Activated CD4-positive, alpha-beta T cell treated with anti-CD3 and anti-CD28 coated beads, Interleukin-2, amount 50 U/mL, for 48 hours (primary cell): Measurements from ENCODE around the gene ARHGAP31.
"Not testable (repeated sequence)": the region's sequence is repeated elsewhere in the genome, so short reads cannot be mapped to it uniquely, and the experiment has no call there.

ENCODE experiments used
- DNase-seq, 2 experiments: peaks; one replicate each; pipeline ENCODE4 v3.0.0-alpha.2; 2020

ARHGAP31 gene

DNA sequence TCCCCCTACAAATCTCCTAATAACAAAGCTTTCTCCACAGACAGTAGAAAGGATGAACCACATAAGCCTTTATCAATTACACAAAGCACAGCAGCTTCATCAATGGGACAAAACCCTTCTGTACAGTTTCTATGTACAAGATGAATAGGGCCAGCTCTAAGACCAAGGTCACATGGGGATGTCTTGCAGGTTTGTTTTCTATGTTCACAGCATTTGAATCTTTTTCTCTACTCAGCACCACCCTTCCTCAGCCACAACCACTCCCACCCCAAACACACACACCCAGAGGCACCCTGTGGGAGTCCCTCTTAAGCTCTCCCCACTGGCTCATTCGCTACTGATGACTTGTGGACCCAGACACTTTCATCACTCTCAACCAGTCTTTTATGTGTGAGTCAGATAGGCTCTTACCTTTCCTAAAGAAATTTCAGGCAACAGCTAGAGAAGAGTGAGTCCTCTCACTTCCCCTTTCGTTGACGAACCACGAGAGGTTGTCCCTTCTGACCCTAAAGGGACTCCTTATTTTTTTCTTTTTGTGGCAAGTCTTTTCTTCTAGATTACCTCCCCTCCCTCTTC, 57.9 kb downstream of the ARHGAP31 start:
- peak; percentile 33 to 41 for DNase-seq

GRCh38 chr3:119352863-119353527, 58.8 kb downstream of the ARHGAP31 start:
- no peak for DNase-seq

DNA sequence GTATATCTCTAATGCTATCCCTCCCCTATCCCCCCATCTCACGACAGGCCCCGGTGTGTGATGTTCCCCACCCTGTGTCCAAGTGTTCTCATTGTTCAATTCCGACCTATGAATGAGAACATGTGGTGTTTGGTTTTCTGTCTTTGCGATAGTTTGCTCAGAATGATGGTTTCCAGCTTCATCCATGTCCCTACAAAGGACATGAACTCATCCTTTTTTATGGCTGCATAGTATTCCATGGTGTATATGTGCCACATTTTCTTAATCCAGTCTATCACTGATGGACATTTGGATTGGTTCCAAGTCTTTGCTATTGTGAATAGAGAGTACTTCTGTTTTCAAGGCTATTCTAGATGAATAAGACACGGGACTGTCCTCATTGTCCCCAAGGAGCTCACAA, 61.4 kb downstream of the ARHGAP31 start:
- DNase-seq = not testable (repeated sequence)

DNA sequence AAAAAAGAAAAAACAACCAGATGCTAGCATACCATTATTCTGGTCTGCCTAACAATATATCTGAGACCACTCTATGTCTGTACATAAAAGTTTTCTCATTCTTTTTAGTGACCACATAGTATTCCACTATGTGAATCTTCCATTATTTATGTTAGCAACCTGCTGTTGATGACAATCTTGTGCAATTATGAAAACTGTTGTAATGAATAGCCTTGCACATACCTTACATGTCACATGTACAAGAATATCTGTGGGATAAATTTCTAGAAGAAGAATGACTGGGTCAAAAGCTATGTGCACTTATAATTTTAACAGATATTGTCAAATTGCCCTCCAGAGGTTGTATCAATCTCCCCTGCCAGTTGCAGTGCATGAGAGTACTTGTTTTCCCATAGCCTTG, 62.5 kb downstream of the ARHGAP31 start:
- DNase-seq = no peak

DNA sequence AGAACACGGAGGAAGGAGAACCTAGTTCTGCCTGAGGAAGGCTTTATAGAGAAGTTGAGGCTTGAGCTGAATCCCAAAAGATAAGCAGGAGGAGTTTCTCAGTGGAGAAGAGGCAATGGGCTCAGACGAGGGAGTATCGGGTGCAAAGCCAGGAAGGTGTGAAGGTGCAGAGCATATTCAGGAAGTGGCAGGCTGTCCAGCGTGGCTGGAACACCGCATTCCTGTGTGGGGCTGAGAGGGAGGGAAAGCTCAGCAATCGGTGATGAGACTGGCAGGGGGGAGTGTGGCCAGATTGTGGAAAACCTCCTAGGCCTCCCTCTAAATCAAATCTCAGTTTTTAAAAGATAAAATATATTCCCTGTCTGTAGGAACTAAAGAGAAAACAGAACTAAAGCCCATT, 63.0 kb downstream of the ARHGAP31 start:
- no peak for DNase-seq

DNA sequence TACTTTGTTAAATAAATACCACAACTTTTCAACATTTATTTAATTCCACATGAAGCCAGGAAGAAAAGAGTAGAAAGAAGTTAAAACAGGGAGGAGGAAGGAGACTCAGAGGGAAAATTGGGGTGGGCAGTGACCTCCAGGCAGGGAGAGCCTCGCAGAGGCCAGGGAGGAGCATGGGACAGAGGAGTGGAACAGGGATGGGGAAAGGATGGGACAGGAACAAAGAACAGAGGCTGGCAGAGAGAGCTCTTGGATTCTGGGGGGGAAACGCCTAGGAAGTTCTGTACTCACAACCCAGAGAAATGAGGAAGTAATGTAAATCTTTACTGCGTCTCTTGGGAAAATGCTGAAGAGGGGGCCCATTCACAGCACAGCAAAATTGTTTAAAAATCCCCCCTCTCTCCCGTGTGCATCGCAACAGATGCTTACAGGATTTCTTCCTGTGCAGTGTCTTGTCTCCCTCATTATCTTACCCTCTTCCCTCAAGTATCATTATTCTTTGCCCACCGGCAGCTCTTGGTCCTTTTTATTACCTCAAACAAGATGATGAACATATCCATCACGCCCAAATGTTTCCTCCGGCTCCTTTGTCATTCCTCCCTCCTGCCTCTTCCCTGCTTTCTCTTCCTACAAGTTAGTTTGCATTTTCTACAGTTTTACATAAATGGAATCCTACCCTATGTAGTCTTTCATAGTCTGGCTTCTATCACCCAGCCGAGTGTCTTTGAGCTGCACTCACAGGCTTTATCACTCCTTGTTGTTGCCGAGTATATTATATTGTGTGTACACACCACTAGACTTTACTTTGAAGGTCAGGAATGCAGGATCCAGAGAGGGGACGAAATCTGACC, 65.5 kb downstream of the ARHGAP31 start:
- DNase-seq = no peak

- no peak for DNase-seq
These were observed 66.7 kb downstream of the ARHGAP31 start for GRCh38 chr3:119360736-119361462.

DNA sequence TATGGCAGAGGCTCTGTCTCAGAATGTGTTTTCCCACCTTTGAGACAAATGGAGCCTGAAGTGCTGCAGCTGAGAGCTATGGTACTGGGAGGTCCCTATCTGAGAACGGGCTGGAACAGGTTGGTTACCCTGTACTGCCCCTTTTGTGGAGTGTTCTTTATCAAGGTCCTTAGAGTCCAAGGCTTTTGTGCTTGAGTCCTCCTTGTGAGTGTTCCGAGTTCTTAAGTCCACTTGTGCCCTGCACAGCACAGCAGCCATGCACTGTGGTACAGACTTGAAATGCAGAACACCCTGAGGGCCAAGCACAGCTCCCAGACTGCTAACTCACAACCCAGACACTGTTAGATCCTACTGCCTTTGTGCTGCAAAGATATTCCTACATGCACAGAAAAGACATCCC, 67.8 kb downstream of the ARHGAP31 start:
- DNase-seq = no peak

DNA sequence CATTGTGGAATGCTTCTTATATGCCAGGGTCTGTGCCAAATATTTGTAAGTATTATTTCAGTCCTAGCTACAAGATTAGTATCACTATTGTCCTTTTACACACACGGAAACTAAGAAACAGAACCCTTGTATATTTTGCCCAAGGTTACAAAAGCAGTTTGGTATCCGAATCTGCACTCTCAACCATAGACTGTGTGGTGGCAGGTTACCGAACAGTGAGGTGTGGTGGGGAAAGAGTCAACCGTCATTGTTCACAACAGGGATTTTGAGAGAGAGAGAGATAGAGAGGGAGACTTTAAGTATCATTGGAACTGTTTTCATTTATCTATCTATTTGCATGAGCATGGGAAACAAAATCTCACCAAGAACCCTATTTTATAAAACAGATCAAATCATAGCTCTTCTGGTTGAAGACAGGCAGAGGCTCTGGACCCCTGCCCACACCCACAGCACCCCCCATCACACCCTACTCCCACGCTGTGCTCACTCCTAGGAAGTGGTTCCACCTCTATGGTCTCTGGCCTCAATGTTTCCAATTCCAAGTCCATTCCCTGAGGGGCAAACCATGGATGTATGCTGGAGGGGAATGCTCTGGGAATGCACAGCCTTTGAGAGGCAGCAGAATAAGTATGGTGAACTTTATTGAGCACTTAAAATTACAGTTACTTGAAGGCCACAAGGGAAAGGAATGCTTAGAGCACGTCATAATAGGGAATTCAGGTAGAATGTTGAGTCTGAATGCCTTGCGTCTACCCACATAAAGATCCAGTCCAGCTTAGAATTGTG, 69.0 kb downstream of the ARHGAP31 start:
- no peak for DNase-seq

DNA sequence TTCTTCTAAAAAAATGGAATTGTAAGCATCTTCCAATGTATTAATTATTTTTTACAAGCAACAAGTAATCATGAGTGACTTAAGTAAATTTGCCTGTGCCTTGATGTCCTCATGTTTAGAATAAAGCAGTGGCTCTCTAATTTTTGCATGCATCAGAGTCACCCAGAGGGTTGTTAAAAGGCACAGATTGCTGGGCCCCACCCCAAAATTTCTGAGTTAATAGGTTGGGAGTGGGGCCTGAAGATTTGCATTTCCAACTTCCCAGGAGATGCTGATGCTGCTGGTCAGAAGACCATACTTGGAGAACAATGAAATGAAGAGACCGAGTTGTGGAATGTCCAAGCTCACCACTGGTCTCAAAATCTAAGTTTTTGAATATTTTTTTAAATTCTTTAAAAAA, 70.2 kb downstream of the ARHGAP31 start:
- no peak for DNase-seq

DNA sequence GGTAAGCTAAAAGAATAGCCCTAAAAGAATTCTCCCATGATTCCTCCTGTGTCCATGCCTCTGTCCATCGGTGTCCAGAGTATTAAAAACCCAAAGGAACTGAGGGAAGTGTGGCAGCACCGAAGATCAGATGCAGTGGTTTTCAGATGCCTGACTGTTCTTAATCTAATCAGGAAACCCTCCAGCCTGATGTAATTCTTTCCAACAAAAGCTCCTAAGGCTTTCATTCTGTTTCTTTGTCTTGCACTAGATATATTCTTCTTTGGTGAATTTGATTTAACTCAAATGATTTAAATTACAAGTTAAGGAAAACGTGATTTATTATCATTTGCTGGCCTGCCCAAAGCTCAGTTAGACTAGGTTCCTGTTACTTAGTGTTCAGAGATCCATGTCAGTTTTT, 71.2 kb downstream of the ARHGAP31 start:
- DNase-seq = no peak

DNA sequence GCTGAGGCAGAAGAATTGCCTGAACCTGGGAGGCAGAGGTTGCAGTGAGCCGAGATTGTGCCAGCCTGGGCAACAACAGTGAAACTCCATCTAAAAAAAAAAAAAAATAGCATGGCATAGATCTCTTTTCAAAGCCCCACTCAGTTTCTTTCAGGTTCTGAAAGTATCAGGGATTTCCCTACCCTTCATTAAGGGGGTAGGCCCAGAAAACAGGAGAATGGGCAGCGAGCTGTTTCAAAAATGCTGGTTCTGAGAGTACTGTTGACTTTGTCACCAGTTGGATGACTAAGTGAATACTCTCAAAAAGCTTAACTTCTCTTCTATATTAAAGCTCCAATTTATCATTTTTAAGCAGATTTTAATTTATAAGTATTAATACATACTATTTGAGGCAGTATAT, 72.8 kb downstream of the ARHGAP31 start:
- DNase-seq = no peak

- DNase-seq = no peak
These were observed 74.1 kb downstream of the ARHGAP31 start for GRCh38 chr3:119368298-119368697.

DNA sequence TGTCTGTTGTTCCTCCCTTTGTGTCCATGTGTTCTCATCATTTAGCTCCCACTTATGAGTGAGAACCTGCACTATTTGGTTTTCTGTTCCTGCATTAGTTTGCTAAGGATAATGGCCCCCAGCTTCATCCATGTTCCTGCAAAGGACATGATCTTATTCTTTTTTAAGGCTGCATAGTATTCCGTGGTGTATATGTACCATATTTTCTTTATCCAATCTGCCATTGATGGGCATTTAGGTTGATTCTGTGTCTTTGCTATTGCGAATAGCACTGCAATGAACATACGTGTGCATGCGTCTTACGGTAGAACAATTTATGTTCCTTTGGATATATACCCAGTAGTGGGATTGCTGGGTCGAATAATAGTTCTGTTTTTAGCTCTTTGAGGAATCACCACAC, 77.6 kb downstream of the ARHGAP31 start:
- not testable (repeated sequence) for DNase-seq

GRCh38 chr3:119375106-119375505, 80.9 kb downstream of the ARHGAP31 start:
- no peak for DNase-seq

- no peak for DNase-seq
These were observed 81.3 kb downstream of the ARHGAP31 start for GRCh38 chr3:119375510-119375909.

DNA sequence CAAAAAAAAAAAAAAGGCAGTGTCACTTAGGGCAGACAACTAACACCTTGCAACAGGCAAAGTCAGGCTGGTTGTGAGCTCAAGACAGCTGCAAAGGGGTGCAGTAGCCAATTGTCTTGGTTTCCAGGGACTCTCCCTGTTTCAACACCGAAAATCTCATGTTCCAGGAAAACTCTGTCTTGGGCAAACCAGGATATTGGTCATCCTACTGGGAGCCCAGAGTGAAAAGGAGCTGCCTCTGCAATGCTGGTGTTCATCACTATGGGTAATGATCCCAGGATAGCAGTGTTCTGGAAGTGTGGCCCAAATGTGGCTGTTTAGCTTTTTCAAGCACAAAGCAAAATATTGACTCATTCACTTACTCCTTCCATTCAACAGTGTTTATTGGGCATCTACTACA, 82.6 kb downstream of the ARHGAP31 start:
- DNase-seq = no peak

DNA sequence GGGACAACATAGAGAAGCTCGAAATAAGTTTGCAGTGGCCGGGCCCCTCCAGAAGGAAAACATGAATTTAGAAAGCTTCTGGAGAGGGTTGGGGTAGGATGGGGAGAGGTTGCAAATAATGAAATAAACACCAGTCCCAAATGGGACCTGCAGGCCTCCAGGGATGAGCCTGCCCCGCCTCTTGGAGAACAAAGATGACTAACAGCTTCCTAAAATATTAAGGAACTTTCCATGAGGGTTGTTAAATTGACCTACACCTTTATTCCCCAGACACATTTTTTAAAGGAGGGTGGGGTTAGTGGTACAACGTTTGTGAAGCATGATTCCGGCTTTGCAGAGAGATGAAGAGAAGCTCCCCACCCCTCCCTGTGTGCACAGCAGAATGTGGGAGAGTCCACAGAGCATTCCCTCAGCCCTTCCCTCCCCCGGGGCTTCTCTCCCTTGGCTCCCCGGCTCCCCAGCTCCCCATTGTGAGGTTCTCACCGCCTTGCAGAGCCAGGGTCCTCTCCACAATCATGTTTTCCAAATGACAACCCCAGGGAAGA, 84.1 kb downstream of the ARHGAP31 start:
- DNase-seq = no peak

GRCh38 chr3:119380697-119381096, 86.5 kb downstream of the ARHGAP31 start:
- no peak for DNase-seq

GRCh38 chr3:119382134-119382533, 88.0 kb downstream of the ARHGAP31 start:
- no peak for DNase-seq

- DNase-seq = no peak
These were observed 94.4 kb downstream of the ARHGAP31 start for GRCh38 chr3:119388577-119388976.

GRCh38 chr3:119395923-119396358, 101.8 kb downstream of the ARHGAP31 start:
- peak in 1 of 2 experiments; percentile 5 for DNase-seq
